ENCODE results near the gene NEURL3.

Gene NEURL3

DNA sequence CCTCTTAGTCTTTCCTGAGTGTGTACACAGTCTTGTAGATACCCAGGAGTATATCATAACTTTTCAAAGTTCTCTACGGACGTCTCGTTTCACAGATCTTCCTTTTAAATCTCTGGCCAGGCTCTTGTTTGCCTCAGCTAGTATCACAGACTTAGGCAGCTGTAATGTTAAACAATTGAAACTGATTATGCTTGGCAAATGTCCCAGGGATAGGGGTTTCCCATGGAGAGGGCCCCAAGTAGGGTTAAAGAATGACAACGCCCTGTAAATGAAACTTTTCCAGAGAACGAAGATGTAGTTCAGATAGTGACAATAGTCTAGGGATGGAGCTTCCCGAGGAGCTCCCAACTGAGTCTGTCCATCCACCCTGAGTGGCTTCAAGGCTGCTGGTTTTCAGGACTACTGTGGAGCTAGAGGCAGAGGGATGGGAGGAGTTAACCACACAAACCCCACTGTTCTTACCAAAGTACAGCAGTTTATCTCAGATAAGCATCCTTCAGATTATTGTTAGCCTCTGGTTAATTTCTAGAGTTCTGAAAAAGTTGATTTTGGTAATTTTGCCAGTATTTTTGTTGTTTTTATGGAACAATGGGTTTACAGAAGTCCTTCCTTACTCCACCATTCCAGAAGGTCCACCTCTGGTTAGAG lies 9.1 kb downstream of the NEURL3 start:
- H3K27ac ChIP-seq, result no peak overlapping the region
- TF ChIP-seq ZFX (IDR thresholded peaks at IDR 0.05; ENCODE audit: borderline replicate concordance), result no peak
- TF ChIP-seq, protein P1, sequence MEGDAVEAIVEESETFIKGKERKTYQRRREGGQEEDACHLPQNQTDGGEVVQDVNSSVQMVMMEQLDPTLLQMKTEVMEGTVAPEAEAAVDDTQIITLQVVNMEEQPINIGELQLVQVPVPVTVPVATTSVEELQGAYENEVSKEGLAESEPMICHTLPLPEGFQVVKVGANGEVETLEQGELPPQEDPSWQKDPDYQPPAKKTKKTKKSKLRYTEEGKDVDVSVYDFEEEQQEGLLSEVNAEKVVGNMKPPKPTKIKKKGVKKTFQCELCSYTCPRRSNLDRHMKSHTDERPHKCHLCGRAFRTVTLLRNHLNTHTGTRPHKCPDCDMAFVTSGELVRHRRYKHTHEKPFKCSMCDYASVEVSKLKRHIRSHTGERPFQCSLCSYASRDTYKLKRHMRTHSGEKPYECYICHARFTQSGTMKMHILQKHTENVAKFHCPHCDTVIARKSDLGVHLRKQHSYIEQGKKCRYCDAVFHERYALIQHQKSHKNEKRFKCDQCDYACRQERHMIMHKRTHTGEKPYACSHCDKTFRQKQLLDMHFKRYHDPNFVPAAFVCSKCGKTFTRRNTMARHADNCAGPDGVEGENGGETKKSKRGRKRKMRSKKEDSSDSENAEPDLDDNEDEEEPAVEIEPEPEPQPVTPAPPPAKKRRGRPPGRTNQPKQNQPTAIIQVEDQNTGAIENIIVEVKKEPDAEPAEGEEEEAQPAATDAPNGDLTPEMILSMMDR (IDR thresholded peaks at IDR 0.05), result no peak

DNA sequence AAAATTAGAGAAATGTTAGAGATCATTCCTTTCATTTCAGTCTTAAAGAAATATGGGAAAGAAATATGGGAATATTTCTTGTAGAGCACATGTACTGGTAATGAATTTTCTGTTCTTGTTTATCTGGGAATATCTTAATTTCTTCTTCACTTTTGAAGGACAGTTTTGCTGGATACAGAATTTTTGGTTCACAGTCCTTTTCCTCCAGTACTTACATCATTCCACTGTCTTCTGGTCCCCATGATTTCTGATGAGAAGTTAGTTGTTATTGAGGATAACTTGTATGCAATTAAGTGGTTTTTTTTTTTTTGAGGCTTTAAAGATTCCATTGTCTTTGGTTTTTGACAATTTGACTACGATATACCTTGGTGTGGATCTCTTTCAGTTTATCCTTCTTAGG lies 11.0 kb downstream of the NEURL3 start:
- no peak overlapping the region for H3K27ac ChIP-seq
- no peak for TF ChIP-seq ZFX (IDR thresholded peaks at IDR 0.05; ENCODE audit: borderline replicate concordance)
- TF ChIP-seq, protein P1 (IDR thresholded peaks at IDR 0.05), result no peak

DNA sequence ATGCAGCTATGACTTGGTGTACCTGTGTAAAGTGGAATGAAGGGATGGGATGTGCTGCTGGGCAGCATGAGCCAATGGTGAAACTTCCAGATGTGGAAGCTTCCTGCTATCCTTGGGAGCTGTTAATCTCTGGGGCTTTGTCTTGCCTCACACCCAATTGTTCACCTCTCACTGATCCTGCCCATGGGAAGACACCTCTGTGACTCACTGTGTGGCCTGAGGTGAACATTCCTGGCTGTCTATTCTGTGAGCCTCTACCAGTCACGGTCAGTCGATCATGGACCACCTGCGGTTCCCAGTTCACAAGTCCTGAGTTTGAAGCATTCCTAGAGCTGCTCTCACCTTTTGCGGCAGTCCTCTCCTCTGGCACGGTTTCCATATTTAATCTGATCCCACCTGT lies 12.1 kb downstream of the NEURL3 start:
- TF ChIP-seq, protein P1 (IDR thresholded peaks at IDR 0.05), result no peak
- no peak for TF ChIP-seq ZFX (IDR thresholded peaks at IDR 0.05; ENCODE audit: borderline replicate concordance)

DNA sequence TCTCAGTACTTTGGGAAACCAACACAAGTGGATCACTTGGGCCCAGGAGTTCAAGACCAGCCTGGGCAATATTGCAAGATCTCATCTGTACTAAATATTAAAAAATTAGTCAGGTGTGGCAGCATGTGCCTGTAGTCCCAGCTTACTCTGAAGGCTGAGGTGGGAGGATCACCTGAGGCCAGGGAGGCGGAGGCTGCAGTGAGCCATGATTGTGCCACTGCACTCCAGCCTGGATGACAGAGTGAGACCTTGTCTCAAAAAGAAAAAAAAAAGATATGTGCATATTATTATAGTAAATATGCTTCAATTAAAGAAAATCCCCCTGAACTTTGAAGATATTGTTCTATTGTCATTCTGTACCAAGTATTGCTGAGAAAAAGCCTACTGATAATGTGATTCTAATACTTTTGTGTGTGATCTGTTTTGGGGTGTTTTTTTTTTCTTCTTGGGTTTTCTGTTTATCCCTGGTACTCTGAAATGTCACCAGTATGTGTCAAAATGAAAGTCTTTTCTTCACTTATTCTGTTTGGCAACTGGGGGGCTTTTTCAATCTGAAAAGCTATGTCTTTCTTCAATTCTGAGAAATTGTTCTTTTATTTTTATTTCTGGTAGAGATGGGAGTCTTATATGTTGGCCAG lies 13.2 kb downstream of the NEURL3 start:
- no peak overlapping the region for H3K27ac ChIP-seq
- TF ChIP-seq, protein P1 (IDR thresholded peaks at IDR 0.05), result no peak
- TF ChIP-seq ZFX (IDR thresholded peaks at IDR 0.05; ENCODE audit: borderline replicate concordance), result no peak

More for the DNA sequence above, 12.1 kb downstream of the NEURL3 start:
- no peak overlapping the region for H3K27ac ChIP-seq

DNA sequence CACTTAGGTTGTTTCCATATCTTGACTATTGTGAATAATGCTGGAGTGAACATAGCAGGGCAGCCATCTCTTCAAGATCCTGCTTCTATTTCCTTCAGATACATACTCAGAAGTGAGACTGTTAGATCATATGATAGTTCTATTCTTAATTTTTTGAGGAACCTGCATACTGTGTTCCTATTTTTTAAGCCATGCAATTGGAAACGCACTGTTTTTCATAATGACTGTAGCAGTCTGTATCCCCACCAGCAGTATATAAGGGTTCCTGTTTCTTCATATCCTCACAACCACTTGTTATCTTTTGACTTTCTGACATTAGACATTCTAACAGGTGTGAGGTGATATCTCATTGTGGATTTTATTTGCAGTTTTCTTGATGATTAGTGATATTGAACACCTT lies 15.5 kb downstream of the NEURL3 start:
- H3K27ac ChIP-seq, result no peak overlapping the region
- no peak for TF ChIP-seq ZFX (IDR thresholded peaks at IDR 0.05; ENCODE audit: borderline replicate concordance)
- TF ChIP-seq, protein P1 (IDR thresholded peaks at IDR 0.05), result no peak

DNA sequence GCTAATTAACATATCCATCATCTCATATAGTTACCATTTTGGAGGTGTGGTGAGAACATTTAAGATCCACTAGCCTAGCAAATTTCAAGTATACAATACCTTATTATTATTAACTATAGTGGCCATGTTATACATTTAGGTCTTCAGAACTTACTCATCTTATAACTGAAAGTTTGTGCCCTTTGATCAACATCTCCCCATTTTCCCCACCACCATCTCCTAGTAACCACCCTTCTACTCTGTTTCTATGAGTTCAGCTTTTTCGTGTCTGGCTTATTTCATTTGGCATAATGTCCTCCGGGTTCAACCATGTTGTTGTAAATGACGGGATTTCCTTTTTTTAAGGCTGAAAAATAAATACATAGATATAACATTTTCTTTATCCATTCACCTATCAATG lies 15.9 kb downstream of the NEURL3 start:
- TF ChIP-seq, protein P1 (IDR thresholded peaks at IDR 0.05), result no peak
- no peak for TF ChIP-seq ZFX (IDR thresholded peaks at IDR 0.05; ENCODE audit: borderline replicate concordance)
- H3K27ac ChIP-seq, result no peak overlapping the region

DNA sequence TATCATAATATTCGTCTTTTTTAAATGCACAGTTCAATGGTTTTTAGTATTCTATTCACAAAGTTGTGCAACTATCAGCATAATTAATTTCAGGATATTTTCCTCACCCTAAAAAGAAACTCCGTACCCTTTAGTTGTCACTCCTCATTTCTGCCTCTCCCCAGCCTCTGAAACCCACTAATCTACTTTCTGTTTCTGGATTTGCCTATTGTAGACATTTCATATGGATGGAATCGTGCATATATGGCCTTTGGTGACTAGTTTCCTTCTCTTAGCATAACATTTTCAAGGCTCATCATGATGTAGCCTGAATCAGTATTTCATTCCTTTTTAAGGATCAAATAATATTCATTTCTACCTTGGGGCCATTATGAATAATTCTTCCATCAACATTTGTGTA lies 18.5 kb downstream of the NEURL3 start:
- TF ChIP-seq, protein P1 (IDR thresholded peaks at IDR 0.05), result no peak
- TF ChIP-seq ZFX (IDR thresholded peaks at IDR 0.05; ENCODE audit: borderline replicate concordance), result no peak
- H3K27ac ChIP-seq, result no peak overlapping the region

Data from 22Rv1 (cell line).